ACHN (cell line): ENCODE data around the gene TIE1.

Experiments used
- DNase-seq: peaks from one replicate; pipeline ENCODE4 v3.0.0-alpha.2; 2015
- in situ Hi-C: cut with HindIII; loops from 2 replicates; pipeline ENCODE4 v1.10.0; 2017; ENCODE audit warnings: low sequenced_read_pairs, low pct_ligation_motif_present, low pct_unique_long_range_greater_than_20kb

Gene TIE1

GRCh38 chr1:43349594-43350306 lies 49.0 kb downstream of the TIE1 start:
- in situ Hi-C loops = no loop called here
- no peak for DNase-seq

- DNase-seq = no peak
- in situ Hi-C loops = no loop called here
These were observed 50.2 kb downstream of the TIE1 start for GRCh38 chr1:43350976-43351375.

GRCh38 chr1:43351421-43352350 lies 50.9 kb downstream of the TIE1 start:
- in situ Hi-C loops = no loop called here
- no peak for DNase-seq

GRCh38 chr1:43352351-43352705 lies 51.5 kb downstream of the TIE1 start:
- in situ Hi-C loops = no loop called here
- no peak for DNase-seq

- no peak for DNase-seq
- in situ Hi-C loops = no loop called here
These were observed 52.1 kb downstream of the TIE1 start for GRCh38 chr1:43352881-43353280.

- in situ Hi-C loops = no loop called here
- DNase-seq = no peak
These were observed 53.7 kb downstream of the TIE1 start for GRCh38 chr1:43354471-43354870.

GRCh38 chr1:43354936-43355335 lies 54.2 kb downstream of the TIE1 start:
- in situ Hi-C loops = no loop called here
- DNase-seq = no peak

GRCh38 chr1:43357251-43357650 lies 56.5 kb downstream of the TIE1 start:
- no peak for DNase-seq
- in situ Hi-C loops = no loop called here

GRCh38 chr1:43358121-43358745 lies 57.5 kb downstream of the TIE1 start:
- in situ Hi-C loops = no loop called here
- DNase-seq = peak; percentile 69

- in situ Hi-C loops = no loop called here
- peak; percentile 98 for DNase-seq
These were observed 58.2 kb downstream of the TIE1 start, which contains the start of gene CDC20 for GRCh38 chr1:43358746-43359693. Gene CDC20 (plus strand): TSS chr1:43358981. CDS start chr1:43359216, 235 bp downstream.

GRCh38 chr1:43359696-43360095 lies 58.9 kb downstream of the TIE1 start:
- DNase-seq = peak; percentile 54
- in situ Hi-C loops = no loop called here

- in situ Hi-C loops = no loop called here
These were observed 59.8 kb downstream of the TIE1 start for GRCh38 chr1:43360616-43361015.

GRCh38 chr1:43363283-43363934 lies 62.6 kb downstream of the TIE1 start:
- in situ Hi-C loops = no loop called here
- no peak for DNase-seq

More at GRCh38 chr1:43360616-43361015, 59.8 kb downstream of the TIE1 start:
- no peak for DNase-seq

- in situ Hi-C loops = no loop called here
- DNase-seq = no peak
These were observed 63.2 kb downstream of the TIE1 start for GRCh38 chr1:43363935-43364525.

GRCh38 chr1:43365678-43366077 lies 64.9 kb downstream of the TIE1 start:
- DNase-seq = no peak
- in situ Hi-C loops = no loop called here

GRCh38 chr1:43366179-43366578 lies 65.4 kb downstream of the TIE1 start:
- no peak for DNase-seq
- in situ Hi-C loops = no loop called here

- DNase-seq = no peak
- in situ Hi-C loops = no loop called here
These were observed 65.8 kb downstream of the TIE1 start for GRCh38 chr1:43366601-43367025.
